Right lobe of liver (tissue), 6 donors: ENCODE results near the gene GLTP. TPM values are rescaled to one million over a fixed set of nuclear protein-coding genes. Genes with fewer than 3 reads are reported as not detected.
"Not testable (repeated sequence)": the region's sequence is repeated elsewhere in the genome, so short reads cannot be mapped to it uniquely, and the experiment has no call there.

Source experiments
- ATAC-seq, 4 donors: fragments of 200-7000 bp; cut with Tn5 transposase; one replicate each; pipeline ENCODE4 v1.9.1; 2020; ENCODE audit warnings: mild to moderate bottlenecking in 4 of 4, moderate library complexity in 4 of 4
- DNase-seq, 3 donors: peaks; one replicate each; pipeline ENCODE4 v3.0.0-alpha.2; 2020
- H3K27ac ChIP-seq, 3 donors: fragments of 200-600 bp; one replicate each; pipeline ENCODE4 v1.8.0; 2022
- H3K27me3 ChIP-seq, 2 donors: fragments of 200-600 bp; one replicate each; pipeline ENCODE4 v1.8.0; 2022
- H3K36me3 ChIP-seq, 4 donors: fragments of 200-600 bp; sonication (generic) in 1 of 4; one replicate each; pipeline versions ENCODE4 v1.5.1 to v1.8.0; 2017 to 2022; ENCODE audit warnings: control low read depth in 1 of 4
- H3K4me1 ChIP-seq, 4 donors: fragments of 200-600 bp; sonication (generic) in 1 of 4; one replicate each; pipeline versions ENCODE4 v1.5.1 to v1.8.0; 2017 to 2022; ENCODE audit warnings: control low read depth in 1 of 4
- H3K4me3 ChIP-seq, 3 donors: fragments of 200-600 bp; one replicate each; pipeline ENCODE4 v1.8.0; 2022
- H3K9me3 ChIP-seq, 4 donors: fragments of 200-600 bp; sonication (generic) in 1 of 4; one replicate each; pipeline versions ENCODE4 v1.5.1 to v1.8.0; 2017 to 2022; ENCODE audit warnings: control low read depth in 1 of 4
- POLR2A ChIP-seq: fragments of 450-650 bp; IDR thresholded peaks from one replicate; pipeline ENCODE4 v1.6.1; 2017; ENCODE audit warnings: antibody characterized with exemption, mild to moderate bottlenecking
- WGBS: methylation state at CpG from one replicate; pipeline ENCODE4 v1.1.6; 2018; ENCODE audit warnings: low coverage, low lambda C conversion rate; ENCODE audit not compliant: insufficient coverage; ENCODE audit errors: missing lambda C conversion rate; 5-methylcytosine and 5-hydroxymethylcytosine counted together
- intact Hi-C, 2 donors: fragments of 100-400 bp; cut with DNase I; formaldehyde crosslinking; loops; one replicate each; pipeline versions ENCODE4 v1.11.2 to v1.14.1; 2022
- total RNA-seq, 6 experiments: library from RNA; depleted of rRNA in 2 of 6; stranded (reverse); fragments of >200 nt in 2 of 6; fragmentation: NEBNext Ultra II Directional in 3 of 6; extraction: Animal tissue kit (Norgen Biotek cat#: 25700) in 3 of 6; gene quantifications; one replicate each; pipeline versions ENCODE4 v1.1.0 to v1.2.4, GENCODE V29; 2016 to 2023
- TF ChIP-seq, protein P1 (sequence below), 4 donors: fragments of 200-600 bp in 3 of 4; fragments of 450-650 bp in 1 of 4; IDR thresholded peaks; one replicate each; pipeline versions ENCODE4 v1.5.1 to v1.8.0; 2016 to 2022; ENCODE audit warnings: antibody characterized with exemption in 4 of 4, mild to moderate bottlenecking in 2 of 4
- donor health status: DM: no; HTN: yes; CAD: no.
- donor health status: DM: no; HTN: no; CAD: no.
- donor health status: DM: no; HTN: no; CAD: no.
- donor health status: DM: no; HTN: yes; CAD: no.
- donor health status: DM: no; HTN: yes; CAD: no.

The GLTP gene
- total RNA-seq, 6 experiments from 2014 or later = 9.8 to 20.8 (median 13.6) TPM

DNA sequence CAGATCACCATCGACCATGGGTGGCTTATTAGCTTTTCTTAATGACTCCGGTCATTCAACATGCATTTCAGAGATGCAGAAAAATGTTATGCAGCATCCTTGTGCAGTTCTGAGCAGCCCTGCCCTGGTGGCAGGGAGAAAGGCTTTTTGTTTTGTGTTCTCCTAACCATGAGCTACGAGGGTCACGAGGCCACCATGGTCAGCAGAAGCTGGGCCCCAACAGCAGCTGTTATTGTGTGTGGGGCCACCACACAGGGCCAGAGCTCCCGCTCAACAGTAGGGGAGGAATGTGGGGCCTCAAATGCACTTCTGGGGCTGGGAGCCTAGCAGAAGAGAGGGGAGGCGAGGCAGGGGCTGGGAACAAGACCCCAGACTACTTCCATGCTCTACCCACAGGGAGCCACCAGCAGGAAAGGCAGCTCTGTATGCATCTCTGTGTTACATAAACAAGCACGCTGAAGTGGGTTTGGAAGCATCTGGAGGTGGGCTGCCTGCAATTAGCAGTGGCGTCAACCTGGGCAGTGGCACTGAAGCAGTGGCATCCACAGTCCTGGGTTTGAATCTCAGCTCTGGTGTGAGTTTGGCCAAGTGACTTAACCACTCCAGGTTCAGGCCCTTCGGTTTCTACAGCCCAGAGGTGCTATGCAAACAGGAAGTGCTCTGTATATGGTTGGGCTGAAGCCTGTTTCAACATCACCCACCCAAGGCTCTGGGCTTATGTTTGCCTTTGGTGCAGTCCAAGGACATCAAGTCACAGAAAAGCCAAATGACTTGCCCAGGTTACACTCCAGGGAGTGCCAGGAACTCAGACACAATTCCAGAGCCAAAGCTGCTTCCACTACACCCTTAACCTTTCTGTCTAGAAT, 16.3 kb downstream of the GLTP start:
- no peak overlapping the region for H3K4me3 ChIP-seq
- H3K27ac ChIP-seq = peak overlapping the region; percentile 39 to 71 (median 63)
- H3K4me1 ChIP-seq = peaks cover 0 to 39% (median 12%) of the 10 kb centered on the region in 4 donors
- H3K36me3 ChIP-seq = no peaks in the 10 kb centered on the region
- 83% methylated on average over 5 of the region's 9 CpGs for WGBS
- no peaks in the 10 kb centered on the region for H3K9me3 ChIP-seq
- ATAC-seq (peak; percentile 93 to 96 (median 94)), DNase-seq (peak; percentile 45 to 85 (median 71))
- no peak for TF ChIP-seq POLR2A
- TF ChIP-seq, protein P1, sequence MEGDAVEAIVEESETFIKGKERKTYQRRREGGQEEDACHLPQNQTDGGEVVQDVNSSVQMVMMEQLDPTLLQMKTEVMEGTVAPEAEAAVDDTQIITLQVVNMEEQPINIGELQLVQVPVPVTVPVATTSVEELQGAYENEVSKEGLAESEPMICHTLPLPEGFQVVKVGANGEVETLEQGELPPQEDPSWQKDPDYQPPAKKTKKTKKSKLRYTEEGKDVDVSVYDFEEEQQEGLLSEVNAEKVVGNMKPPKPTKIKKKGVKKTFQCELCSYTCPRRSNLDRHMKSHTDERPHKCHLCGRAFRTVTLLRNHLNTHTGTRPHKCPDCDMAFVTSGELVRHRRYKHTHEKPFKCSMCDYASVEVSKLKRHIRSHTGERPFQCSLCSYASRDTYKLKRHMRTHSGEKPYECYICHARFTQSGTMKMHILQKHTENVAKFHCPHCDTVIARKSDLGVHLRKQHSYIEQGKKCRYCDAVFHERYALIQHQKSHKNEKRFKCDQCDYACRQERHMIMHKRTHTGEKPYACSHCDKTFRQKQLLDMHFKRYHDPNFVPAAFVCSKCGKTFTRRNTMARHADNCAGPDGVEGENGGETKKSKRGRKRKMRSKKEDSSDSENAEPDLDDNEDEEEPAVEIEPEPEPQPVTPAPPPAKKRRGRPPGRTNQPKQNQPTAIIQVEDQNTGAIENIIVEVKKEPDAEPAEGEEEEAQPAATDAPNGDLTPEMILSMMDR (IDR thresholded peaks at IDR 0.05) = no peak
- H3K27me3 ChIP-seq = no peaks in the 10 kb centered on the region
- intact Hi-C loops = no loop called here

DNA sequence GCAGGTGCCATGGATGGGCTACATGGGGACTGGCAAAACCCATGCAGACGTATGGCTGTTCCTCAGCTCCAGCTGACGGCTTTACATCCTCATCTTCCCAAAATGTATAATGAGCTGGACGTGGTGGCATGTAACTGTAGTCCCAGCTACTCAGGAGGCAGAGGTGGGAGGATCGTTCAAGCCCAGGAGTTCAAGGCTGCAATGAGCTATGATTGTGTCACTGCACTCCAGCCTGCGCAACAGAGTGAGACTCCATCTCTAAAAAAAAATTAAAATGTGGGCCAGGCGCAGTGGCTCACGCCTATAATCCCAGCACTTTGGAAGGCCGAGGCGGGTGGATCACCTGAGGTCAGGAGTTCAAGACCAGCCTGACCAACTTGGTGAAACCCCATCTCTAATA, 17.9 kb downstream of the GLTP start:
- H3K36me3 ChIP-seq, DNase-seq, H3K9me3 ChIP-seq, H3K27me3 ChIP-seq, H3K4me3 ChIP-seq, intact Hi-C loops: not testable (repeated sequence)
- H3K4me1 ChIP-seq = peaks cover 0 to 39% (median 12%) of the 10 kb centered on the region in 4 donors
- peak overlapping the region in 1 of 3 donors; percentile 11 for H3K27ac ChIP-seq
- 74% methylated on average over 2 of the region's 9 CpGs for WGBS
- ATAC-seq = peak in 1 of 4 donors; percentile 19

DNA sequence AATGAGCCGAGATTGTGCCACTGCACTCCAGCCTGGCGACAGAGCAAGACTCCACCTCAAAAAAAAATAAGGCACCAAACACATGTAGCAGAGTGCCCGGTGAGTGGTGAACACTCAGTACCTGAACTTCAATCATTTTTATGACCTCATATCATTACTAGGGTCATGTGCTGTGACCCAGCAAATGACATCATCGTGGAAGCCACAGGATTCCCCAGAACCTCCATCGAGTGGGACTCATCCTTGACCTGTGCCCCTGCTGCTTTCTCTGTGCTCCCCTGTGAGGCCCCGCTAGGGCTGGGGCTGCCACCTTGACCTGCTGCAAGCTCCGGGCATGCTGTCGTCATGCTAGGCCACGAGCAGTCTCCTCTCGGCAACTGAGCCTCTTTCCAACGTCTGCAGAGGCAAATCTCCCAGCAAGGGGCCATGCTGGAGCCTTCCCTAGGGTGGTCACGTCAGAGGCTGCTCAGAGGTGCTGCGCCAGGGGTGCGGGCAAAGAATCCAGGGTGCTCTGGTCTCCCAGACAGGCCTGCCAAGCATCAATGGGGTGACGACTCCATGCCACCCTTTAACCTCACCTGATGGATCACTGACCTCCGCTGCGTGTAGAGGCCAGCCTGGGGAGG, 18.5 kb downstream of the GLTP start:
- peaks cover 0 to 39% (median 12%) of the 10 kb centered on the region in 4 donors for H3K4me1 ChIP-seq
- intact Hi-C loops = no loop called here
- no peak overlapping the region for H3K4me3 ChIP-seq
- no peaks in the 10 kb centered on the region for H3K27me3 ChIP-seq
- H3K27ac ChIP-seq = no peak overlapping the region
- TF ChIP-seq, protein P1 (IDR thresholded peaks at IDR 0.05) = no peak
- no peak for TF ChIP-seq POLR2A
- 59% methylated on average over 5 of the region's 17 CpGs for WGBS
- peaks cover 0 to 9% (median 0%) of the 10 kb centered on the region in 4 donors for H3K36me3 ChIP-seq
- no peaks in the 10 kb centered on the region for H3K9me3 ChIP-seq
- DNase-seq (no peak), ATAC-seq (peak in 1 of 4 donors; percentile 4)

DNA sequence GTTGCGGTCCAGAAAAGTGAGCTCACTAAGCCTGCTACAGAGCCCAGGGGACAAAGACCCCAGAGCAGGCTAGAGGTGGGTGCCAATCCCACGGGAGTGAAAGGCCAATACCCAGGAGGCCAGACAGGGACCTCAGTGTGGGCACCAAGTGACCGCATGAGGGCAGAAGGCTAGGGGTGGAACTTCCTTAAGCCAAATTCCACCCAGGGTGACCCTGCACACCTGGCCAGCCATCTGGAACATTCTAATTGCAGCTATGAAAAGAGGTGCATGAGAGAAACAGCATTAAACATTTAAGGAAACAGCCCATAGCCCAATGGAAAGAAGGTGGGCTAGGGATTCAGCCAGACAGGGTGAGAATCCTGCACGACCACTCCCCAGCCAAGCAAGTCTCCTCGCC, 19.4 kb downstream of the GLTP start:
- peaks cover 0 to 39% (median 12%) of the 10 kb centered on the region in 4 donors for H3K4me1 ChIP-seq
- H3K36me3 ChIP-seq = peaks cover 0 to 9% (median 0%) of the 10 kb centered on the region in 4 donors
- no peaks in the 10 kb centered on the region for H3K27me3 ChIP-seq
- no peak overlapping the region for H3K27ac ChIP-seq
- TF ChIP-seq POLR2A = no peak
- TF ChIP-seq, protein P1 (IDR thresholded peaks at IDR 0.05) = no peak
- intact Hi-C loops = no loop called here
- ATAC-seq = no peak
- H3K9me3 ChIP-seq = no peaks in the 10 kb centered on the region
- no peak for DNase-seq
- H3K4me3 ChIP-seq = no peak overlapping the region
- 89% methylated on average over 2 of the region's 5 CpGs for WGBS

DNA sequence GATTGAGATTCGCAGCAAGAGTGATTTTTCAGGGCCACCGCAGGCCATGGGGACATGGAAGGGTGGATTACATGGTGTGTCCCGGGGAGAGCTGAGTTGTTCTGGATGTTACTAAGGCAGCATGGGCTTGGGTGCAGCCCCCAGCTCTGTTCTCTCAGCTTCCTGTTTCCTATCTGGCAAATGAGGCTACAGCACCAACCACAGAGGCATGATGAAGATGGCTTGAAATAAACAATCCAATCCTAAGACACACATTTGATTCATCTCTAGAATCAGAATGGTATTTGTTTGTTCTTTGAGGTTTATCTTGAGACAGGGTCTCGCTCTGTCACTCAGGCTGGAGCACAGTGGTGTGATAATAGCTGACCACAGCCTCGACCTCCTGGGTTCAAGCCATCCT, 21.6 kb downstream of the GLTP start:
- no peaks in the 10 kb centered on the region for H3K9me3 ChIP-seq
- H3K36me3 ChIP-seq = peaks cover 0 to 9% (median 0%) of the 10 kb centered on the region in 4 donors
- TF ChIP-seq, protein P1 (IDR thresholded peaks at IDR 0.05) = no peak
- TF ChIP-seq POLR2A = no peak
- H3K27ac ChIP-seq = no peak overlapping the region
- no peak overlapping the region for H3K4me3 ChIP-seq
- WGBS = 100% methylated on average over 1 of the region's 5 CpGs
- ATAC-seq (no peak), DNase-seq (no peak)
- peaks cover 0 to 18% (median 2%) of the 10 kb centered on the region in 4 donors for H3K4me1 ChIP-seq
- H3K27me3 ChIP-seq = no peaks in the 10 kb centered on the region
- intact Hi-C loops = no loop called here
